WTC11 (cell line): ENCODE results near the gene KCNMA1.

Experiments
- ATF2 ChIP-seq: sonication (generic); formaldehyde crosslinking; IDR thresholded peaks from 2 replicates; pipeline ENCODE4 v1.8.1; 2022; ENCODE audit warnings: low read depth, missing genetic modification reagents, borderline replicate concordance
- NFYB ChIP-seq: sonication (generic); formaldehyde crosslinking; conservative IDR thresholded peaks from 2 replicates; pipeline ENCODE4 v1.8.0; 2022; ENCODE audit warnings: low read depth, missing genetic modification reagents
- PREB ChIP-seq: sonication (generic); formaldehyde crosslinking; IDR thresholded peaks from 2 replicates; pipeline ENCODE4 v1.8.1; 2022; ENCODE audit warnings: mild to moderate bottlenecking, missing genetic modification reagents, moderate library complexity, borderline replicate concordance

- TF ChIP-seq PREB (no peak), ATF2 (CRISPR knock-in tag) (no peak), NFYB (CRISPR knock-in tag) (no peak)
Observed at GRCh38 chr10:76902949-76903348, 734.7 kb downstream of the KCNMA1 start.
